HS-5 (cell line): Measurements from ENCODE around the gene NSRP1.
"Not testable (repeated sequence)": the region's sequence is repeated elsewhere in the genome, so short reads cannot be mapped to it uniquely, and the experiment has no call there.

ENCODE experiments used
- DNase-seq: peaks from one replicate; pipeline ENCODE4 v3.0.0-alpha.2; 2012; ENCODE audit warnings: low read depth

NSRP1 gene

GRCh38 chr17:30186761-30187160 lies 70.1 kb downstream of the NSRP1 start:
- DNase-seq = no peak

GRCh38 chr17:30187573-30187972 lies 71.0 kb downstream of the NSRP1 start:
- no peak for DNase-seq

DNA sequence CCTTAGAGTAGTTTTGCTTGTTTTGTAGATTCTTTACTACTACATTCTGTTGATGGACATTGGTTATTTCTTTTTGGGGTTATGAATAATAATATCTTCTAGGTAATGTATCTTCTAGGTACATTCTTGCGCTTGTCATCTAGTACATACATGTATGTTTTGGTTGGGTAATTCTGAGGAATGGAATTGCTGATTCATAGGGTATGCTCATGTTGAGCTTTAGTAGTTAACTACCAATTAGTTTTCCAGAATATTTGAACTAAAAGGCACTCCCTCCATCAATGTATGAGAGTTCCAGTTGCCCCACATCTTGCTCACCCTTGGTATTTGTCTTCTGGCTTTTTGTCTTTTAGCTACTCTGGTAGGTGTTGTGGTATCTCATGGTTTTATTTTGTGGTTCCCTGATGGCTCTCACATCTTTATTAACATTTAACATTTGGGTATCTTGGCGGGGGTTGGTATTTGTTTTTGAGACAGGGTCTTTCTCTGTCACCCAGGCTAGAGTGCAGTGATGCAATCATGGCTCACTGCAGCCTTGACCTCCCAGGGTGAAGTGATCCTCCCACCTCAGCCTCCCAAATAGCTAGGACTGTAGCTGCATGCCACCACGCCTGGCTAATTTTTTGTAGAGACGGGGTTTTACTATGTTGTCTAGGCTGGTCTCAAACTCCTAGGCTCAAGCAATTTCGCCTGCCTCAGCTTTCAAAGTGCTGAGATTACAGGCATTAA lies 71.8 kb downstream of the NSRP1 start:
- DNase-seq = no peak

- DNase-seq = no peak
Observed at GRCh38 chr17:30191072-30191471, 74.5 kb downstream of the NSRP1 start.

- no peak for DNase-seq
Observed at GRCh38 chr17:30196504-30196903, 79.9 kb downstream of the NSRP1 start.

- no peak for DNase-seq
Observed at GRCh38 chr17:30197416-30197815, 80.8 kb downstream of the NSRP1 start.

DNA sequence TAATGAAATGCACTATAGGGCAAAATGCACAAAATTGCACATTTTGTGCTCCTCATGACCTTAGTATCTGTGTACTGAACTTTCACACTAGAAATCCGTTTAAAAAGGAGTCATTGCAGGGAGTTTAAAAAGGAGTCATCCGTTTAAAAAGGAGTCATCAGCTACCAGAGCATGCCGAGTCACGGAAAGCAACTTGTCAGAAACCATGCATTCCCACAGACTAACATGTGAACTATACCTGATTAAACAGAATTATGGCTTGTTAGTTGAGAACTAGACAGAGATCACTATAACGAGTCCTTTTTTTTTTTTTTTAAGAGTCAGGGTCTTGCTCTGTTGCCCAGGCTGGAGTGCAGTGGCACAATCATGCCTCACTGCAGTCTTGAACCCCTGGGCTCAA lies 83.0 kb downstream of the NSRP1 start:
- DNase-seq = no peak

- DNase-seq = no peak
Observed at GRCh38 chr17:30200106-30200505, 83.5 kb downstream of the NSRP1 start.

GRCh38 chr17:30200656-30201055 lies 84.0 kb downstream of the NSRP1 start:
- not testable (repeated sequence) for DNase-seq

DNA sequence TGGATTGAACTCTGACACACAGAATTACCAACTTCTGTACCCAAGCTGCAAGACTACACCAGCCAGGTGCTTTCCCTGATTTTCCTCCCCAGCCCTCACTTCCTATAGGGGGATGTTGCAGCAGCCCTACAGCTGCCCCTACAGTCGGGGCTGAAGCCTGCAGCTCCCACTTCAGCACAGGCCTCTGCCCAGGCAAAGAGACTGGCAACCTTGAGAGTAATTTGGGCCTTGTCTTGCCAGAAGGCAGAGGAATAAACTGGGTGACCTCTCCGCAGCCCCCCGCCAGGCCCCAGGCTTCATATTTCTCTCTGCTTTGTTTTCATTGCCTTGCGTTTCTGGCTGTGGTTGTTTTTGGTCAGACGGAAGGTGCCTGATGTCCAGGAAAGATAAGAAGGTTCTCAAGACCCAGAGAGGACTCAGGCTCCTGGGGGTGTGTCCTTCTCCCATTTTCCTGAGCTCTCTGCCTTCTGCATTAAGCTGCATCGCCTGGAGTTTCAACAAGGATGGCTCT lies 86.9 kb downstream of the NSRP1 start:
- DNase-seq = no peak

DNA sequence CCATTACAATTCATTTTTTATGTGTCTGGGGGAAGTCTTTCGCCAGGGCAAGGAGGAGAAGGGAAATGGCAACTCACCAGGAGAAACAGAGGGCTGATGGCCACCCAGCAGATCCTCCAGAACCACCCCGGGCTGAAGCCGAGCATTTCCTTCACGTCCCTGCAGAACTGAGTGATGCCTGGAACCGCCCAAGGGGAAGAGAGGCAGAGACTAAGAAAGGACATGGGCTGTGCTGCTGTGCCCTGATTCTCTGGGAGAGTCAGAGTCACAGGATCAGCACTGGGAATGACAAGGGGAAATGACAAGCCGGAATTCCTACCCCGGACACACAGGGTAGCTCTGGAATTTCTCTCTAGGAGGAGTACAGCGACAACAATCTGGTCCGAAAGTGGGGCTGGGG lies 91.0 kb downstream of the NSRP1 start:
- DNase-seq = no peak

GRCh38 chr17:30208214-30208613 lies 91.6 kb downstream of the NSRP1 start:
- no peak for DNase-seq

GRCh38 chr17:30209930-30210329 lies 93.3 kb downstream of the NSRP1 start:
- no peak for DNase-seq

DNA sequence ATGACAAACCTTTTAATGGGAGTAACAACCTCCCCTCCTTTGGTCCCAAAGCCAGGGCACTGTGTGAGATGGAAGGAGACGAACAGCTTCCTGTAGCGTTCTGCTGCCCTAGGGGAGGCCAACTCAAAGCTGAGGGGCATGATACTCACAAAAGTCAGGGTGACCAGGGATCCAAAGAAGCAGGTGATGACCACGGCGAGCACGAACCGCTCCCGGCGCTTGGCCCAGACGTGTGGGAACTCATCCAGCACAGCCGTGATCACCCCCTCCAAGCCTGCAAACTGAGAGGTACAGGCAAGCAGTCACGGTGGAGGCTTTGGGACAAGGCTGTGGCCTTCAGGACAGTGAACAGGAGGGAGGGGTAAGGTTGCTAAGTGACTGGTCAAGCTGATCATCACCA lies 93.8 kb downstream of the NSRP1 start:
- no peak for DNase-seq

DNA sequence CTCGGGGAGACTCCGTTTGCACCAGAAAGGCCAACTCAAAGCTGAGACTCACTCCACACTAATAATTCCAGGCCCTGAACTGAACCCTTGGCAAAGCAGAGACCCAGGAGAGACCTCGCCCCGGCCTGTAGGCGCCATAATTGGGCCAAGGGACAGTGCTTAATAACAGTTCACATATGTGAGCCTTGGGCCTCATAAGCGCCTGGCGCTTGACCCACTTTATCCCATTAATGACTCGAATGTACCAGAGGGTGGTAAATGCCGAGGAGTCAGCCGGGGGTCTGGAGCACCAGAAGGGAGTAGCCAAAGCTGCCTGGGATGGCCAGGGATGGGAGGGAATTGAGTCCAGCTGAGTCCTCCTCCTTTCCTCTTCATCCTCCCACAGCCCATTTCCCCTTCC lies 94.3 kb downstream of the NSRP1 start:
- DNase-seq = no peak

- no peak for DNase-seq
Observed at GRCh38 chr17:30211371-30211770, 94.8 kb downstream of the NSRP1 start.

- DNase-seq = no peak
Observed at GRCh38 chr17:30212750-30213149, 96.1 kb downstream of the NSRP1 start.

- no peak for DNase-seq
Observed at GRCh38 chr17:30217054-30217453, 100.4 kb downstream of the NSRP1 start.

GRCh38 chr17:30217746-30218245 lies 101.2 kb downstream of the NSRP1 start:
- no peak for DNase-seq

GRCh38 chr17:30218799-30219198 lies 102.2 kb downstream of the NSRP1 start:
- no peak for DNase-seq

- no peak for DNase-seq
Observed at GRCh38 chr17:30219315-30219714, 102.7 kb downstream of the NSRP1 start.

- DNase-seq = no peak
Observed at GRCh38 chr17:30219833-30220232, 103.2 kb downstream of the NSRP1 start.

DNA sequence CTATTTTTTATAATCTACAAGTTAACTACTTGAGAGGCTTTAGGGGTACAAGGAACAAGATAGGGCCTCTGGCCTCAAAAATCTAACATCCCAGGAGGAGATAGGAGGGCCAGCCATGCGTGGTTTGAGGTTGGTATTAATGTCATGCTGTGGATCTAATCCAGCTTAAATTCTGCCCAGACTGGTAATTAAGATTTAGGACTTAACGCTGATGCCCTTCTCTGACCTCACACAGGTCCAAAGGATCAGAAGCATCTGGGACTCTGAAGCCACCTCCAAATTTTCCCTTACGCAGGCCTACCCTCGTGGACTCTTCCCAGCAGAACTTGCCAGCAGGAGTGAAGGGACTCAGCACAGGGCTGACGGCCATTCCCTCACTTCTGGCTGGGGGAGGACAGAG lies 103.8 kb downstream of the NSRP1 start:
- no peak for DNase-seq

DNA sequence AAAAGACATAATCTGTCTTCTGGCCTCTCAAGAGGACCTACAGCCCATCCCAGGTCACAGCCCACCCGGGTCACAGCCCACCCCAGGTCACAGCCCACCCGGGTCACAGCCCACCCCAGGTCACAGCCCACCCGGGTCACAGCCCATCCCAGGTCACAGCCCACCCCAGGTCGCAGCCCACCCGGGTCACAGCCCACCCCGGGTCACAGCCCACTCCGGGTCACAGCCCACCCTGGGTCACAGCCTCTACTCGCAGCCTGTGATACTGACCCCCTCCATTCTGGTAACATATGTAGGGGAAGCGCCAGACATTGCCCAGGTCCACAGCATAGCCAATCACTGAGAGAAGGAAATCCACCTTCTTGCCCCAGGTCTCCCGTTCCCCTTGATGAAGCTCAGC lies 104.7 kb downstream of the NSRP1 start:
- DNase-seq = no peak
